NT2/D1 (cell line): ENCODE measurements around the gene LYPLA2.
"Not testable (repeated sequence)": the region's sequence is repeated elsewhere in the genome, so short reads cannot be mapped to it uniquely, and the experiment has no call there.

ENCODE experiments used
- SUZ12 ChIP-seq: IDR thresholded peaks from 2 replicates; pipeline ENCODE4 v1.6.1; 2011; ENCODE audit not compliant: insufficient read length, insufficient read depth; ENCODE audit errors: extremely low read depth
- YY1 ChIP-seq: IDR thresholded peaks from 2 replicates; pipeline ENCODE4 v1.6.1; 2011; ENCODE audit not compliant: insufficient read length, insufficient read depth
- ZNF274 ChIP-seq: IDR thresholded peaks from 2 replicates; pipeline ENCODE4 v1.6.1; 2011; ENCODE audit warnings: mild to moderate bottlenecking, low read depth, low read length

GRCh38 chr1:23802809-23803342 is 11.9 kb downstream of the LYPLA2 start:
- not testable (repeated sequence) for TF ChIP-seq ZNF274, SUZ12, YY1
